CD8-positive, alpha-beta memory T cell (primary cell): ENCODE measurements around the gene EVL. TPM values are rescaled to one million over a fixed set of nuclear protein-coding genes. Genes with fewer than 3 reads are reported as not detected.

Source experiments
- CTCF ChIA-PET: fragments of 350-600 bp; sonication (Branson Sonifier 250); formaldehyde crosslinking; loops from one replicate; lab custom pipeline; 2021; ENCODE audit warnings: antibody characterized with exemption; lab: Charles Lee
- POLR2A ChIA-PET: fragments of 350-600 bp; sonication (Branson Sonifier 250); formaldehyde crosslinking; loops from one replicate; lab custom pipeline; 2021; ENCODE audit warnings: antibody characterized with exemption; lab: Charles Lee
- DNase-seq, 5 donors: peaks; one replicate each; pipeline versions ENCODE4 v3.0.0 to v3.0.0-alpha.2; 2020 to 2022; ENCODE audit warnings: mixed read lengths in 1 of 5
- H3K27ac ChIP-seq: one replicate; pipeline ENCODE4 v1.7.0; 2013; ENCODE audit warnings: low read depth, mild to moderate bottlenecking, low read length, moderate library complexity
- H3K27me3 ChIP-seq: 2 replicates; pipeline ENCODE4 v1.7.0; 2013; ENCODE audit warnings: low read length, mild to moderate bottlenecking; ENCODE audit not compliant: insufficient read depth, poor library complexity, severe bottlenecking
- H3K36me3 ChIP-seq: 2 replicates; pipeline ENCODE4 v1.7.0; 2013; ENCODE audit warnings: mild to moderate bottlenecking, low read length, moderate library complexity; ENCODE audit not compliant: insufficient read depth
- H3K4me1 ChIP-seq: 2 replicates; pipeline ENCODE4 v1.7.0; 2013; ENCODE audit warnings: mild to moderate bottlenecking, low read length, moderate library complexity; ENCODE audit not compliant: insufficient read depth
- H3K4me3 ChIP-seq: 2 replicates; pipeline ENCODE4 v1.7.0; 2013; ENCODE audit warnings: mild to moderate bottlenecking, low read length
- H3K9me3 ChIP-seq: 2 replicates; pipeline ENCODE4 v1.7.0; 2013; ENCODE audit warnings: mild to moderate bottlenecking, low read length
- H3K27ac Mint-ChIP-seq, 8 donors: one replicate each; pipeline ENCODE4 v1.8.0; 2020 to 2021; ENCODE audit warnings: mixed read lengths in 8 of 8, mild to moderate bottlenecking in 6 of 8, inconsistent platforms in 3 of 8, moderate library complexity in 3 of 8
- H3K27me3 Mint-ChIP-seq, 2 donors: one replicate each; pipeline ENCODE4 v1.8.0; 2020 to 2021; ENCODE audit warnings: mixed read lengths in 2 of 2, mild to moderate bottlenecking in 1 of 2, moderate library complexity in 1 of 2
- H3K36me3 Mint-ChIP-seq, 3 donors: one replicate each; pipeline ENCODE4 v1.8.0; 2020 to 2021; ENCODE audit warnings: mixed read lengths in 3 of 3, inconsistent platforms in 1 of 3, mild to moderate bottlenecking in 1 of 3
- H3K4me1 Mint-ChIP-seq, 3 donors: one replicate each; pipeline ENCODE4 v1.8.0; 2020 to 2021; ENCODE audit warnings: mixed read lengths in 3 of 3, inconsistent platforms in 1 of 3, mild to moderate bottlenecking in 1 of 3
- H3K4me3 Mint-ChIP-seq, 7 donors: one replicate each; pipeline ENCODE4 v1.8.0; 2020 to 2021; ENCODE audit warnings: mixed read lengths in 7 of 7, mild to moderate bottlenecking in 6 of 7, moderate library complexity in 4 of 7, inconsistent platforms in 2 of 7
- H3K9me3 Mint-ChIP-seq, 5 donors: one replicate each; pipeline ENCODE4 v1.8.0; 2020 to 2022; ENCODE audit warnings: mixed read lengths in 5 of 5, mild to moderate bottlenecking in 3 of 5, moderate library complexity in 2 of 5, inconsistent platforms in 1 of 5
- polyA plus RNA-seq: library from polyadenylated mRNA; unstranded; fragments of 300-500 nt; fragmentation: Illumina TruSeq; gene quantifications from one replicate; pipeline ENCODE4 v1.2.3, GENCODE V29; 2021
- total RNA-seq, 2 experiments: library from RNA; stranded (reverse); gene quantifications; one replicate each; pipeline ENCODE4 v1.2.3, GENCODE V29; 2021

Gene EVL, protein sequence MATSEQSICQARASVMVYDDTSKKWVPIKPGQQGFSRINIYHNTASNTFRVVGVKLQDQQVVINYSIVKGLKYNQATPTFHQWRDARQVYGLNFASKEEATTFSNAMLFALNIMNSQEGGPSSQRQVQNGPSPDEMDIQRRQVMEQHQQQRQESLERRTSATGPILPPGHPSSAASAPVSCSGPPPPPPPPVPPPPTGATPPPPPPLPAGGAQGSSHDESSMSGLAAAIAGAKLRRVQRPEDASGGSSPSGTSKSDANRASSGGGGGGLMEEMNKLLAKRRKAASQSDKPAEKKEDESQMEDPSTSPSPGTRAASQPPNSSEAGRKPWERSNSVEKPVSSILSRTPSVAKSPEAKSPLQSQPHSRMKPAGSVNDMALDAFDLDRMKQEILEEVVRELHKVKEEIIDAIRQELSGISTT
- 100 to 1,000 TPM; 218 to 228 TPM for total RNA-seq
- polyA plus RNA-seq, result 129 TPM

DNA sequence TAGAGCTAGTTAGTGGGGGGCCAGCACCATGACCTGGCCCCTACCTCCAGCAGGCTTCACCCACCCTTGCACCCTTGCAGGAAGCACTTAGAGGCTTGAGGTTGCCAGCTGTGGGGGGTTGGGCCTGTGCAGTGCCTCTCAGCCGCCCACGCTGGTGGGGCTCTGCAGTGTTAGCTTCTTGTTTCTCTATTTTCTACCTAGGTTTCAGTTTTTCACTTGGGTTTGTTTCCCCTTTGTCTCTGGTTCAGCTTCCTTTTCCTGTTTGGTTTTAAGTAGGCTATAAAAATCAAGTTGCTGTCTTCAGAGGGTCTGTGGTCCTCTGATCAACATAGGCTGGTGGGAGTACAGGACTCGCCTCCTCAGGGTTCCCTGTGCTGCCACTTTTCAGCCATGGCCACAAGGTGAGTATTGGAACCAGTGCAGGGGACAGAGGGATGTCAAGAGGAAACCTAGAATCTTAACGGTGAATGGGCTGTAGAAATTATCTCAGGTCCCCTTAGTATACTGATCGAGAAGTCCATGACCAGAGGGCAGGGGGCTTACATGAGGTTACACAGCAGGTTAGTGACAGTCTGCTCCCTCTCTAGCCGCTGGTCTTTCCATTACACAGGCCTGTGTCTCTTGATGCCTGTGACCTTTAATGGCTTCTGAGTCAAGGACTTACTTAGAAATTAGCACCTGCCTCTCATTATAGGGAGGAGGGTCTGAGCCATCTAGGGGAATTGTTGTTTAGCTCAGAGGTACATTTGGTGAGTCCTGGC lies at the start of gene EVL:
Gene EVL, plus strand, starts transcription at position 312 of the 761 bp plus-strand sequence. Its CDS starts 79 bp downstream, at position 391.
- Mint-ChIP-seq H3K27ac (peak within 1 kb of the TSS; percentile 90 to 100 (median 99)), H3K4me1 (peaks cover 75 to 83% (median 79%) of the 10 kb centered on the region in 3 donors), H3K36me3 (peaks cover 4 to 50% (median 9%) of the 10 kb centered on the region in 3 donors), H3K9me3 (no peaks in the 10 kb centered on the region), H3K4me3 (peak within 1 kb of the TSS; percentile 84 to 100 (median 99)), H3K27me3 (peaks cover 0 to 1% of the 10 kb centered on the region in 2 donors)
- POLR2A ChIA-PET, result interaction anchor here (0.6 to 12.8 kb wide), 9 partner anchors 8 to 176 kb away, joined by 3 to 274 read pairs (median 5); no protein-coding TSS in a partner anchor
- CTCF ChIA-PET, result interaction anchor here (1.0 to 58.3 kb wide), 5 partner anchors 7 to 156 kb away, joined by 3 to 1568 read pairs (median 60); partner anchors contain the start of gene EVL
- peak within 1 kb of the TSS; percentile 87 for H3K4me3 ChIP-seq
- peak within 1 kb of the TSS; percentile 84 for H3K27ac ChIP-seq
- H3K4me1 ChIP-seq, result peaks cover 69% of the 10 kb centered on the region
- H3K36me3 ChIP-seq, result no peaks in the 10 kb centered on the region
- H3K27me3 ChIP-seq, result no peaks in the 10 kb centered on the region
- no peaks in the 10 kb centered on the region for H3K9me3 ChIP-seq
- peak; percentile 48 to 88 (median 78) for DNase-seq

DNA sequence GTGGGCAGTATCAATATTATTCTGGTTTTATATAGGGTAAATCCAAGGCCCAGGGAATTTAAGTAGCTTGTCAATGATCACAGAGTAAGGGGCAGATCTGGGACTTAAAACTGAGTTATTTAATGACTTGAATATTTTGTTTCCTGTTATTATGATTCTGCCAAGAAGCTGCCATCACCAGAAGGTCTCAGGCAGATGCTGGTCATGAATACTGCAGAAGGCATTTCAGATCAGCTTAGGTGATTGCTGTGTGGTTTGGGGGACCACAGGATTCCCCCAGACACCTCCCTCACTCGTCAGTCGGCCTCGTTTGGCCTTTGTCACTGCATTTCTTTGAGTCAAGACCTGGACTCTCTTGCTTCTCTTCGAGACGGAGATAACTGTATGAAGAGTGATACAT lies 47.7 kb upstream of the EVL start:
- Histone ChIP-seq H3K27me3 (no peaks in the 10 kb centered on the region), H3K4me3 (no peak overlapping the region), H3K4me1 (no peaks in the 10 kb centered on the region), H3K36me3 (no peaks in the 10 kb centered on the region), H3K27ac (no peak overlapping the region), H3K9me3 (no peaks in the 10 kb centered on the region)
- no peaks in the 10 kb centered on the region for H3K27me3 Mint-ChIP-seq
- no peak overlapping the region for H3K4me3 Mint-ChIP-seq
- POLR2A ChIA-PET, result no interaction called here
- peaks cover 3 to 8% (median 7%) of the 10 kb centered on the region in 3 donors for H3K4me1 Mint-ChIP-seq
- no peaks in the 10 kb centered on the region for H3K9me3 Mint-ChIP-seq
- H3K36me3 Mint-ChIP-seq, result no peaks in the 10 kb centered on the region
- no peak for DNase-seq
- CTCF ChIA-PET, result interaction anchor here (0.6 to 1.6 kb wide), 2 partner anchors 9 to 24 kb away, joined by 3 to 5 read pairs; no protein-coding TSS in a partner anchor
- H3K27ac Mint-ChIP-seq, result peak overlapping the region in 1 of 8 donors; percentile 55

DNA sequence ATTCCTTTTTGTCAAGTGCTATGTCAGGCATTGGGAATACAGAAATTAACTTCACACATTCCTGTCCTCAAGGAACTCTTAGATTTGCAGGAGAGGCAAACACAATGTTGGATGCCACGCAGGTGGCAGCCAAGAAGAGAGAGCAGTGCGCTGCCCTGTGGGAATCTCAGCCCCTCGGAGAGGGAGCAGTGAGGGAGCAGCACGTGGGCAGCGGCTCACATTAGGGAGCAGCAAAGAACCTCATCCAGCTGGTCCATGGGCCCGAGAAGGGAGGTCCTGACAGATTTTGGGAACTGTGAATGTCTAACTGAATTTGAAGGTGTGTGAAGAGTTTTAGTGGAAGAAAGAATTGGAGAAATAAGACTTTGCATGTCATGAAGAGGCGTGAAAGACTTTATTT lies 47.2 kb upstream of the EVL start:
- Mint-ChIP-seq H3K4me3 (no peak overlapping the region), H3K27me3 (no peaks in the 10 kb centered on the region), H3K9me3 (no peaks in the 10 kb centered on the region), H3K36me3 (no peaks in the 10 kb centered on the region), H3K27ac (peak overlapping the region in 2 of 8 donors; percentile 54 to 55), H3K4me1 (peaks cover 0 to 3% (median 2%) of the 10 kb centered on the region in 3 donors)
- POLR2A ChIA-PET, result no interaction called here
- H3K27me3 ChIP-seq, result no peaks in the 10 kb centered on the region
- no peak overlapping the region for H3K27ac ChIP-seq
- no peaks in the 10 kb centered on the region for H3K4me1 ChIP-seq
- H3K9me3 ChIP-seq, result no peaks in the 10 kb centered on the region
- CTCF ChIA-PET, result interaction anchor here (0.6 to 1.6 kb wide), 2 partner anchors 8 to 25 kb away, joined by 3 to 5 read pairs; no protein-coding TSS in a partner anchor
- no peaks in the 10 kb centered on the region for H3K36me3 ChIP-seq
- DNase-seq, result no peak
- no peak overlapping the region for H3K4me3 ChIP-seq

DNA sequence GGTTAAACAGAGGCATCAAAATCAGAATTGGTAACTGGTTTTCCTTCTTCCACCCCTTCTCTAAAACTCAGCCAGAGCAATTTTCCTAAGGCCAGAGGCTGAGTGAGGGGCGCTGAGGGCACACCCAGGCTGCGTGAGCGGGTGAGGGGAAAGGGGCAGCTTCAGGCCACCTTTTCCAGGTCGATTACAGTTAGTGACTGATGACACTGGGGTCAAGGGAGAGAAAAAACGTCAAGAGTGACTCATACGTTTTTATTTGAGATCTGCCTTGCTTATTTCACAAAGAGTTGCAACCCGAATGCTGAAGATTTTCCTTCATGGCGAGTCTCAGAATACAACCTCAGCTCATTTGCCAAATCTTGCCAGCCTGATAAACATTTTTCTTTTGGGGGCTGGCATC lies 46.7 kb upstream of the EVL start:
- Mint-ChIP-seq H3K27ac (no peak overlapping the region), H3K4me1 (no peaks in the 10 kb centered on the region), H3K27me3 (no peaks in the 10 kb centered on the region), H3K9me3 (no peaks in the 10 kb centered on the region), H3K4me3 (no peak overlapping the region), H3K36me3 (no peaks in the 10 kb centered on the region)
- H3K36me3 ChIP-seq, result no peaks in the 10 kb centered on the region
- H3K27me3 ChIP-seq, result no peaks in the 10 kb centered on the region
- POLR2A ChIA-PET, result no interaction called here
- no peak for DNase-seq
- no peaks in the 10 kb centered on the region for H3K9me3 ChIP-seq
- no peak overlapping the region for H3K27ac ChIP-seq
- no peaks in the 10 kb centered on the region for H3K4me1 ChIP-seq
- CTCF ChIA-PET, result interaction anchor here (1.6 kb wide), 1 partner anchor 8 kb away, joined by 5 read pairs; no protein-coding TSS in a partner anchor
- no peak overlapping the region for H3K4me3 ChIP-seq

DNA sequence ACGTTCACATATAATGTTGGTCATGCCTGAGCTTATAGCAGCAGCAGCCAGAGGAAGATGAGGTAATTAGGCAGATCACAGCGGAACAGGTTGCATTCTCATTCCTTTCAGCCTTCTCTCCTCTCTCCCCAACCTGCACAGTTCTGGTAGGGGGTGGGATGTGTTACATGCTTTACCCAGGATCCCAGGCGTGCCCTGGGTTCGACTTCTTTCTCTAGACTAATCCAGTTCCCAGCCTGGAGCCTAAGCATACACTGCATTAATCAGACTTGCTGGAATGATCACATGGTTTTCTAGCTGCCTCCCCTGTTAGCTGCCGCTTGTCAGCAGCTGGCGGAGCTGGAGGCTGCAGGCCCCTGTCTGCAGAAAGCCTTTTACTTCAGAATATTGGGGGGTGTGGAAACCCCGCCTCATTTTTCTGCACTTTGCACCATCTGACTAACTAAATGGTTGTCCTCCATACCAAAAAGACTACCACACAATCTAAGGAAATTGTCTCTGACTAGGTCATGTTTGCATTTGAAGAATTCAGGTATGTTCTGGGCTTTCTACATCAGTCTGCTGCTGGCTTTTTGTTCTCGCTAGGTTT lies 46.0 kb upstream of the EVL start:
- POLR2A ChIA-PET, result no interaction called here
- no peaks in the 10 kb centered on the region for H3K27me3 Mint-ChIP-seq

DNA sequence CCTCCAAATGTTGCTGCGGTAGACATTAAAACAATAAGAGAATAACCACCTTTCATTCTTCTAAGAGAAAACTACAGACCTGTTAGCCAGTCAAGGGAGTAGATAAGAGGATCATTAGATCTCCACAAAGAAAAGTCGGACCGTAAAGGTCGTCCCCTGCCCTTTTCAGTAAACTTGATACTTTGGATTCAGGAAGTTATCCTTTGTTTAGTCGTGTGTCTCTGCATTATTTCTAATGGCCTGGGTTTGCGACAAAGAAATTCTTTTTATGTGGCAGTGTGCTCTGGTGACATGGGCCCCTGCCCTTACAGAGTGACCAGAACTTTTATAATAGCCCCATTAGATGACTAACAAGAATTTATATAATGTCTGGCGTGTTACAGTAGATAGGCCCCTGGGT lies 44.6 kb upstream of the EVL start:
- Mint-ChIP-seq H3K4me3 (no peak overlapping the region), H3K9me3 (no peaks in the 10 kb centered on the region), H3K36me3 (no peaks in the 10 kb centered on the region), H3K27ac (no peak overlapping the region), H3K27me3 (no peaks in the 10 kb centered on the region), H3K4me1 (peaks cover 8 to 11% (median 10%) of the 10 kb centered on the region in 3 donors)
- no peaks in the 10 kb centered on the region for H3K9me3 ChIP-seq
- no peaks in the 10 kb centered on the region for H3K36me3 ChIP-seq
- DNase-seq, result no peak
- POLR2A ChIA-PET, result no interaction called here
- H3K4me1 ChIP-seq, result no peaks in the 10 kb centered on the region
- no peaks in the 10 kb centered on the region for H3K27me3 ChIP-seq
- no peak overlapping the region for H3K27ac ChIP-seq
- H3K4me3 ChIP-seq, result no peak overlapping the region
- CTCF ChIA-PET, result no interaction called here

More for the DNA sequence above, 46.0 kb upstream of the EVL start:
- Histone ChIP-seq H3K4me1 (no peaks in the 10 kb centered on the region), H3K27ac (no peak overlapping the region), H3K4me3 (no peak overlapping the region), H3K27me3 (no peaks in the 10 kb centered on the region), H3K36me3 (no peaks in the 10 kb centered on the region), H3K9me3 (no peaks in the 10 kb centered on the region)
- Mint-ChIP-seq H3K36me3 (no peaks in the 10 kb centered on the region), H3K27ac (peak overlapping the region in 1 of 8 donors; percentile 6), H3K4me1 (no peaks in the 10 kb centered on the region), H3K9me3 (no peaks in the 10 kb centered on the region), H3K4me3 (no peak overlapping the region)
- CTCF ChIA-PET, result no interaction called here
- no peak for DNase-seq

DNA sequence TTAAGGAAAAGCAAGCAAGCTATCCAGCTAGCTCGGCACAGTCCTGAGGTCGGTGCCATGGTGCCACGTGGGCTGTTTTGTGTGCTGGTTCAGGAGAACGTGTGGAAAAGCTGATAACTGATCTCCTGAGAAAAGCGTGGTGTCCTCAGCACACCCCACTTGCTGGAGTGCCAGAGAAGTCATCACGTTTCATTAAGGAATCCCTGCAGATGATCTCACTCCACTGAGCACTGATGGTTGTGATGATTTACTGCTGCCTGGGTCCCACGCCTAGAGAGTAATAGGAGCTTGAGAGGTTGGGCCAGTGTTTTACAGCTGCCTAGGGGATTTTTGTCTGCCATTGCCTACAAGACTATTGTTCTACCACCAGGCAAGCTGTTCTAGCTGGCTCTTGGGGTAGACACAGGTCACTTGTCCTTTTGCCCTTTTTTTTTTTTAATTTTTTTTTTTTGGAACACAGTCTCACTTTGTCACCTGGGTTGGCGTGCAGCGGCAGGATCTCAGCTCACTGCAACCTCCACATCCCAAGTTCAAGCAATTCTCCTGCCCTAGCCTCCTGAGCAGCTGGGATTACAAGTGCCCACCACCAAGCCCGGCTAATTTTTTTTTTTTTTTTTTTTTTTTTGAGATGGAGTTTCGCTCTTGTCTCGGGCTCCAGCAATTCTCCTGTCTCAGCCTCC lies 42.3 kb upstream of the EVL start:
- ChIA-PET CTCF (interaction anchor here (1.9 kb wide), 1 partner anchor 170 kb away, joined by 5 read pairs; no protein-coding TSS in a partner anchor), POLR2A (no interaction called here)
- Histone ChIP-seq H3K27me3 (no peaks in the 10 kb centered on the region), H3K27ac (no peak overlapping the region), H3K9me3 (no peaks in the 10 kb centered on the region), H3K4me1 (no peaks in the 10 kb centered on the region), H3K36me3 (no peaks in the 10 kb centered on the region), H3K4me3 (no peak overlapping the region)
- no peak for DNase-seq
- Mint-ChIP-seq H3K27ac (no peak overlapping the region), H3K36me3 (no peaks in the 10 kb centered on the region), H3K27me3 (no peaks in the 10 kb centered on the region), H3K9me3 (no peaks in the 10 kb centered on the region), H3K4me1 (peaks cover 8 to 11% (median 10%) of the 10 kb centered on the region in 3 donors), H3K4me3 (no peak overlapping the region)
